Ovary (tissue), 9 donors: ENCODE measurements around the gene ACER3. TPM values are rescaled to one million over a fixed set of nuclear protein-coding genes. Genes with fewer than 3 reads are reported as not detected.

Experiments
- DNase-seq, 5 donors: peaks; one replicate each; pipeline ENCODE4 v3.0.0-alpha.2; 2019 to 2020
- H3K27ac ChIP-seq, 2 donors: fragments of 200-600 bp; one replicate each; pipeline versions ENCODE4 v1.5.1 to v1.8.0; 2019 to 2022
- H3K27me3 ChIP-seq: fragments of 200-600 bp; one replicate; pipeline ENCODE4 v1.8.0; 2022
- H3K36me3 ChIP-seq: fragments of 200-600 bp; sonication (generic); one replicate; pipeline ENCODE4 v1.5.1; 2019
- H3K4me1 ChIP-seq: one replicate; pipeline ENCODE4 v1.8.1; 2013; ENCODE audit warnings: mild to moderate bottlenecking, moderate library complexity; ENCODE audit not compliant: insufficient read depth
- H3K4me3 ChIP-seq: fragments of 200-600 bp; sonication (generic); one replicate; pipeline ENCODE4 v1.5.1; 2017
- H3K9me3 ChIP-seq, 2 donors: fragments of 200-600 bp in 1 of 2; sonication (generic) in 1 of 2; one replicate each; pipeline versions ENCODE4 v1.5.1 to v1.8.1; 2013 to 2019; ENCODE audit warnings: mild to moderate bottlenecking in 1 of 2, moderate library complexity in 1 of 2
- CTCF ChIP-seq, 3 donors: fragments of 450-650 bp in 2 of 3; fragments of 200-600 bp in 1 of 3; IDR thresholded peaks; one replicate each; pipeline versions ENCODE4 v1.5.1 to v1.8.0; 2016 to 2022; ENCODE audit warnings: antibody characterized with exemption in 3 of 3, mild to moderate bottlenecking in 1 of 3
- EP300 ChIP-seq: sonication (generic); formaldehyde crosslinking; IDR thresholded peaks from one replicate; pipeline ENCODE4 v1.6.1; 2017; ENCODE audit warnings: antibody characterized with exemption
- POLR2A ChIP-seq: fragments of 450-650 bp; IDR thresholded peaks from one replicate; pipeline ENCODE4 v1.6.1; 2017; ENCODE audit warnings: antibody characterized with exemption, mild to moderate bottlenecking, moderate library complexity
- WGBS, 3 donors: extraction: QIAGEN DNeasy Blood & Tissue Kit in 1 of 3; methylation state at CpG; one replicate each; pipeline versions ENCODE4 v1.1.5 to v1.1.7; 2013 to 2017; 5-methylcytosine and 5-hydroxymethylcytosine counted together
- intact Hi-C, 4 donors: fragments of 100-400 bp; cut with DNase I; formaldehyde crosslinking; loops; one replicate each; pipeline versions ENCODE4 v1.11.0 to v1.15.1; 2022 to 2023
- polyA plus RNA-seq, 2 donors: library from polyadenylated mRNA; stranded (reverse); fragments of 200-250 nt in 1 of 2; fragments of 350-450 nt in 1 of 2; fragmentation: Illumina TruSeq in 1 of 2; extraction: RNeasy Lipid Tissue Mini Kit (QIAGEN cat#74804) in 1 of 2; gene quantifications; one replicate each; pipeline ENCODE4 v1.2.3, GENCODE V29; 2013 to 2014
- total RNA-seq, 7 donors: library from RNA; depleted of rRNA in 2 of 7; stranded (reverse); fragments of >200 nt in 2 of 7; fragmentation: NEBNext Ultra II Directional in 3 of 7; extraction: Animal tissue kit (Norgen Biotek cat#: 25700) in 3 of 7; gene quantifications; one replicate each; pipeline versions ENCODE4 v1.1.0 to v1.2.4, GENCODE V29; 2016 to 2023
- donor health status: DM: no; HTN: no; CAD: no; lungs with moderate emphysema.
- donor health status: DM: no; HTN: no; CAD: no.
- donor health status: Bipolar disorder and iron deficiency.
- donor health status: DM: yes; HTN: yes; CAD: no.
- donor health status: DM: no; HTN: no; CAD: no.
- donor health status: DM: yes; HTN: yes; CAD: no.

The ACER3 gene
- total and polyA plus RNA-seq, 9 donors, result 2.4 to 20.7 (median 8.4) TPM

GRCh38 chr11:76944225-76944624 lies 83.5 kb downstream of the ACER3 start:
- intact Hi-C loops, result no loop called here
- H3K4me1 ChIP-seq, result no peaks in the 10 kb centered on the region
- WGBS, 3 donors, result 96 to 99% (median 98%) methylated on average over 1 of the region's 1 CpG
- H3K9me3 ChIP-seq, result no peaks in the 10 kb centered on the region
- TF ChIP-seq POLR2A (no peak), EP300 (no peak), CTCF (IDR thresholded peaks at IDR 0.05) (no peak)
- no peaks in the 10 kb centered on the region for H3K36me3 ChIP-seq
- no peak for DNase-seq
- no peaks in the 10 kb centered on the region for H3K27me3 ChIP-seq
- no peak overlapping the region for H3K4me3 ChIP-seq
- no peak overlapping the region for H3K27ac ChIP-seq

GRCh38 chr11:76946223-76946622 lies 85.5 kb downstream of the ACER3 start:
- Histone ChIP-seq H3K27me3 (no peaks in the 10 kb centered on the region), H3K9me3 (no peaks in the 10 kb centered on the region), H3K27ac (no peak overlapping the region), H3K36me3 (no peaks in the 10 kb centered on the region), H3K4me1 (no peaks in the 10 kb centered on the region), H3K4me3 (no peak overlapping the region)
- TF ChIP-seq POLR2A (no peak), CTCF (IDR thresholded peaks at IDR 0.05) (no peak), EP300 (no peak)
- intact Hi-C loops, result no loop called here
- WGBS, 3 donors, result 100% methylated on average over 1 of the region's 1 CpG
- DNase-seq, result no peak

- DNase-seq, result no peak
- WGBS, 3 donors, result 91 to 100% (median 98%) methylated on average over 1 of the region's 1 CpG
- intact Hi-C loops, result no loop called here
These were observed 86.5 kb downstream of the ACER3 start for GRCh38 chr11:76947190-76947589.

GRCh38 chr11:76947800-76948199 lies 87.1 kb downstream of the ACER3 start:
- no peak for TF ChIP-seq POLR2A
- TF ChIP-seq CTCF (IDR thresholded peaks at IDR 0.05), result no peak
- no peak for TF ChIP-seq EP300
- intact Hi-C loops, result no loop called here
- Histone ChIP-seq H3K27me3 (no peaks in the 10 kb centered on the region), H3K27ac (no peak overlapping the region), H3K36me3 (no peaks in the 10 kb centered on the region), H3K4me3 (no peak overlapping the region), H3K4me1 (no peaks in the 10 kb centered on the region), H3K9me3 (no peaks in the 10 kb centered on the region)
- no peak for DNase-seq
- 94 to 95% (median 94%) methylated on average over 3 of the region's 3 CpGs for WGBS, 3 donors

More at GRCh38 chr11:76947190-76947589, 86.5 kb downstream of the ACER3 start:
- no peak overlapping the region for H3K27ac ChIP-seq
- no peaks in the 10 kb centered on the region for H3K36me3 ChIP-seq
- no peak overlapping the region for H3K4me3 ChIP-seq
- no peaks in the 10 kb centered on the region for H3K27me3 ChIP-seq
- H3K9me3 ChIP-seq, result no peaks in the 10 kb centered on the region
- H3K4me1 ChIP-seq, result no peaks in the 10 kb centered on the region
- TF ChIP-seq CTCF (IDR thresholded peaks at IDR 0.05) (no peak), EP300 (no peak), POLR2A (no peak)
